ENCODE data around the gene PYCR2.
"Not testable (repeated sequence)": the region's sequence is repeated elsewhere in the genome, so short reads cannot be mapped to it uniquely, and the experiment has no call there.

DNA sequence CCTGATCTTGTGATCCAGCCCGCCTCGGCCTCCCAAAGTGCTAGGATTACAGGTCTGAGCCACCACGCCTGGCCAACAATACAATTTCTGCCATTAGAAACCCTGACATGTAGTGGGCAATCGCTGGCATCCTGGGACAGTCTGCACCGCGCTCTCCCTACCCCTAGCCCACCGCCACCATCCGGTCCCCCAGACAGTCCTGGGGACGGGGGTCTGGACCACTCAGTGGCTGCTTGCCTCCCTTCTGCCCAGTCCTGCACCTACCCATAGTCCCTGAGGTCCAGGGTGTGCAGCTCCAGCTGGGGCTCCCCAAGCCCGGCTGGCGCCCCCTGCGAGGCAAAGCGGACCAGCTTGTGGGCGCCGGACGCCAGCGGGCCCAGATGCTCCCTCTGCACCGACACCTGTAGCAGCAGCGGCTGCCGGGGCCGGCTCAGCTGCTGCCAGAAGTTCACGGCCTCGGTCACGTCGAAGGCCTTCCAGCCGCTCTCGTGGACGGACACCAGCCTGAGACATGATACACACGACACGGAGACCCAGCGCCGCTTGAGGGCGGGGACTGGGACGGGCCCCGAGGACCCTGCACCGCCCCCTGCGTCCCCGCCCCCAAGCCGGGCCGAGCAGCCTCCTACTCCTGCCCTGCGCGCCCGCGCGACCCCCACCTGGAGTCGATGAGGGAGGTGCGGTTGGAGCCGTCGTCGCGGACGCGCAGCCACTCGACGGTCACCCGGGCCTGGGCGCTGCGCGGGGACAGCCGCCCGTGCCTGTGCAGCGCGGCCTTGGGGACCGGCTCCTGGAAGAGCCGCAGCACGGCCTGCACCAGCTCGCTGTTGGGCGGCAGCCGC lies 15.3 kb upstream of the PYCR2 start:
- TF ChIP-seq, protein P1, sequence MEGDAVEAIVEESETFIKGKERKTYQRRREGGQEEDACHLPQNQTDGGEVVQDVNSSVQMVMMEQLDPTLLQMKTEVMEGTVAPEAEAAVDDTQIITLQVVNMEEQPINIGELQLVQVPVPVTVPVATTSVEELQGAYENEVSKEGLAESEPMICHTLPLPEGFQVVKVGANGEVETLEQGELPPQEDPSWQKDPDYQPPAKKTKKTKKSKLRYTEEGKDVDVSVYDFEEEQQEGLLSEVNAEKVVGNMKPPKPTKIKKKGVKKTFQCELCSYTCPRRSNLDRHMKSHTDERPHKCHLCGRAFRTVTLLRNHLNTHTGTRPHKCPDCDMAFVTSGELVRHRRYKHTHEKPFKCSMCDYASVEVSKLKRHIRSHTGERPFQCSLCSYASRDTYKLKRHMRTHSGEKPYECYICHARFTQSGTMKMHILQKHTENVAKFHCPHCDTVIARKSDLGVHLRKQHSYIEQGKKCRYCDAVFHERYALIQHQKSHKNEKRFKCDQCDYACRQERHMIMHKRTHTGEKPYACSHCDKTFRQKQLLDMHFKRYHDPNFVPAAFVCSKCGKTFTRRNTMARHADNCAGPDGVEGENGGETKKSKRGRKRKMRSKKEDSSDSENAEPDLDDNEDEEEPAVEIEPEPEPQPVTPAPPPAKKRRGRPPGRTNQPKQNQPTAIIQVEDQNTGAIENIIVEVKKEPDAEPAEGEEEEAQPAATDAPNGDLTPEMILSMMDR (IDR thresholded peaks at IDR 0.05), result not testable (repeated sequence)
- not testable (repeated sequence) for TF ChIP-seq POLR2AphosphoS5, POLR2A (IDR thresholded peaks at IDR 0.05)
